Measurements from ENCODE around the gene BHMT. TPM values are rescaled to one million over a fixed set of nuclear protein-coding genes. Genes with fewer than 3 reads are reported as not detected.

Gene BHMT
- total RNA-seq, 1 experiment from 2014 or later: 0.72 TPM

DNA sequence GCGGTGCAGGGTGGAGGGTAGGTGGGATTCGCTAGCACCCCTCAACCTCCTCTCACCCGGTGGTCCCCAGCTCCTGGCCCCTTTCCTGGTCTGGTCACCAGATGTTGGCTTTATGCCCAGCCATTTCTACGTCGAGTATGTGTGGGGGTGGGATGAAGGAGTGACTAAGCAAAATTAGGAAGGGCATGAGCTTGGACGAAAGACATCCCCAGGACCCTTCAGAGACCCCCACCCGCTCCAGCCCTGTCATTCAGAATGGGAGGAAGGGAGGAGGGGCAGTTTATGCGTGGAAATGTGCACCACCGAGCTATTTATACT lies 41.3 kb upstream of the BHMT start:
- H2BK20ac ChIP-seq (ENCODE audit: low read depth, low read length, poor library complexity, severe bottlenecking): no peak overlapping the region
- no peaks in the 10 kb centered on the region for H3K79me2 ChIP-seq (ENCODE audit: insufficient read depth, low read length)
- Mint-ChIP-seq H3K4me1 (peaks cover 0 to 7% of the 10 kb centered on the region in 2 experiments; a peak in 1 of 4 replicates), H3K36me3 (ENCODE audit: insufficient read depth in 1 of 3, low read depth in 3 of 3) (peaks cover 0 to 4% (median 4%) of the 10 kb centered on the region in 3 experiments; a peak in 2 of 7 replicates), H3K9me3 (peaks cover 0 to 10% of the 10 kb centered on the region in 2 experiments; a peak in 3 of 5 replicates), H3K27ac (no peak overlapping the region), H3K4me3 (no peak overlapping the region), H3K27me3 (ENCODE audit: low read depth) (peaks cover 3% of the 10 kb centered on the region)
- no peak overlapping the region for H2BK12ac ChIP-seq (ENCODE audit: insufficient read length, low read depth, low read length)
- no peak overlapping the region for H2BK15ac ChIP-seq (ENCODE audit: low read depth, low read length)
- no peak for DNase-seq
- no CpG with 5 or more reads among the region's 9 CpGs for WGBS (ENCODE audit: extremely low coverage, insufficient read length, low lambda C conversion rate)
- H4K5ac ChIP-seq (ENCODE audit: insufficient read length, low read depth, low read length): no peak overlapping the region
- H3K9ac ChIP-seq (ENCODE audit: extremely low read depth, insufficient read length, low read length): no peak overlapping the region
- no peak overlapping the region for H3K14ac ChIP-seq (ENCODE audit: insufficient read depth, low read length)
- no peak overlapping the region for H4K91ac ChIP-seq (ENCODE audit: insufficient read length, low read depth, low read length)
- no peak overlapping the region for H2BK120ac ChIP-seq (ENCODE audit: low read depth, low read length, poor library complexity, severe bottlenecking)
- H3K27me3 ChIP-seq (ENCODE audit: insufficient read depth, low read length): no peaks in the 10 kb centered on the region
- H2BK5ac ChIP-seq (ENCODE audit: insufficient read length, low read length): no peak overlapping the region
- H3K23me2 ChIP-seq (ENCODE audit: insufficient read length, low read depth, low read length, poor library complexity, severe bottlenecking): no peaks in the 10 kb centered on the region
- no peaks in the 10 kb centered on the region for H4K20me1 ChIP-seq (ENCODE audit: control insufficient read depth, insufficient read depth, insufficient read length)
- H3K4ac ChIP-seq (ENCODE audit: low read depth, low read length): no peak overlapping the region
- H2AK5ac ChIP-seq (ENCODE audit: insufficient read length, low read length): no peak overlapping the region
- H3K23ac ChIP-seq (ENCODE audit: insufficient read length, low read depth, low read length): no peak overlapping the region
- no peak for TF ChIP-seq CTCF (conservative IDR thresholded peaks at IDR 0.05)
- no peaks in the 10 kb centered on the region for H3K4me1 ChIP-seq (ENCODE audit: insufficient read depth, low read length)
- no peak overlapping the region for H3K4me2 ChIP-seq (ENCODE audit: insufficient read depth, insufficient read length, low read length)
- no peaks in the 10 kb centered on the region for H3K9me3 ChIP-seq (ENCODE audit: control insufficient read depth, low read depth, low read length)
- H3K27ac ChIP-seq (ENCODE audit: insufficient read length, low read depth, low read length): no peak overlapping the region
- H3T11ph ChIP-seq (ENCODE audit: low read length): no peak overlapping the region
- no peak overlapping the region for H3K18ac ChIP-seq (ENCODE audit: insufficient read length, low read depth, low read length)
- no peak overlapping the region for H3K56ac ChIP-seq (ENCODE audit: insufficient read length, low read depth, low read length)
- no peak overlapping the region for H4K8ac ChIP-seq (replicated peaks; ENCODE audit: insufficient read length, low read depth, low read length)
- H2AFZ ChIP-seq (ENCODE audit: low read length): no peak overlapping the region
- H3K79me1 ChIP-seq (ENCODE audit: insufficient read depth, low read depth, low read length, poor library complexity, severe bottlenecking): no peaks in the 10 kb centered on the region
